Testis (tissue), 3 donors: Measurements from ENCODE around the gene TRPC4AP. TPM values are rescaled to one million over a fixed set of nuclear protein-coding genes. Genes with fewer than 3 reads are reported as not detected.

ENCODE experiments used
- DNase-seq: peaks from one replicate; pipeline ENCODE4 v3.0.0-alpha.2; 2019
- H3K27ac ChIP-seq, 2 donors: fragments of 200-600 bp; sonication (generic); one replicate each; pipeline ENCODE4 v1.5.1; 2019
- H3K27me3 ChIP-seq: fragments of 200-600 bp; sonication (generic); one replicate; pipeline ENCODE4 v1.5.1; 2019
- H3K36me3 ChIP-seq: fragments of 200-600 bp; sonication (generic); one replicate; pipeline ENCODE4 v1.5.1; 2017; ENCODE audit warnings: low read depth; ENCODE audit errors: missing control alignments
- H3K4me1 ChIP-seq: fragments of 200-600 bp; sonication (generic); one replicate; pipeline ENCODE4 v1.5.1; 2019
- H3K4me3 ChIP-seq, 2 donors: fragments of 200-600 bp; sonication (generic); one replicate each; pipeline ENCODE4 v1.5.1; 2017 to 2019
- H3K9me3 ChIP-seq: fragments of 200-600 bp; sonication (generic); one replicate; pipeline ENCODE4 v1.5.1; 2017
- POLR2A ChIP-seq: fragments of 450-650 bp; IDR thresholded peaks from one replicate; pipeline ENCODE4 v1.6.1; 2017; ENCODE audit warnings: antibody characterized with exemption, mild to moderate bottlenecking, moderate library complexity
- WGBS, 2 donors: methylation state at CpG; one replicate each; pipeline ENCODE4 v1.1.5; 2018; 5-methylcytosine and 5-hydroxymethylcytosine counted together
- intact Hi-C: fragments of 100-400 bp; cut with DNase I; formaldehyde crosslinking; loops from one replicate; pipeline ENCODE4 v1.15.1; 2023; ENCODE audit warnings: low total_unique reads
- polyA plus RNA-seq: library from polyadenylated mRNA; stranded (reverse); fragments of 350-450 nt; fragmentation: Illumina TruSeq; extraction: RNeasy Lipid Tissue Mini Kit (QIAGEN cat#74804); gene quantifications from one replicate; pipeline ENCODE4 v1.2.3, GENCODE V29; 2014; ENCODE audit warnings: low read depth, low replicate concordance; ENCODE audit not compliant: insufficient read depth
- total RNA-seq, 2 donors: library from RNA; depleted of rRNA; stranded (reverse); fragments of >200 nt; gene quantifications; one replicate each; pipeline ENCODE4 v1.2.3, GENCODE V29; 2016
- TF ChIP-seq, protein P1 (sequence below), 3 experiments: fragments of 450-650 bp in 2 of 3; fragments of 200-600 bp in 1 of 3; sonication (generic) in 1 of 3; IDR thresholded peaks; one replicate each; pipeline ENCODE4 v1.5.1; 2016 to 2019; ENCODE audit warnings: antibody characterized with exemption in 3 of 3, mild to moderate bottlenecking in 2 of 3, moderate library complexity in 1 of 3

TRPC4AP gene
- total and polyA plus RNA-seq, 3 donors from 2014 or later: 68.8 to 78.4 (median 76.6) TPM

- no peak for TF ChIP-seq POLR2A
- no peak for DNase-seq
- Histone ChIP-seq H3K27me3 (no peaks in the 10 kb centered on the region), H3K4me1 (no peaks in the 10 kb centered on the region), H3K27ac (no peak overlapping the region), H3K4me3 (no peak overlapping the region), H3K9me3 (no peaks in the 10 kb centered on the region), H3K36me3 (no peaks in the 10 kb centered on the region)
- WGBS, 2 donors: 84 to 87% methylated on average over 4 to 5 of the region's 5 CpGs
- intact Hi-C loops: no loop called here
Measured at GRCh38 chr20:35122756-35123405, 30.3 kb upstream of the TRPC4AP start.

GRCh38 chr20:35121186-35121585 is 28.6 kb upstream of the TRPC4AP start:
- H3K4me1 ChIP-seq: no peaks in the 10 kb centered on the region
- H3K9me3 ChIP-seq: no peaks in the 10 kb centered on the region
- intact Hi-C loops: no loop called here
- no peaks in the 10 kb centered on the region for H3K36me3 ChIP-seq
- DNase-seq: no peak
- WGBS, 2 donors: 89 to 97% methylated on average over 7 of the region's 7 CpGs
- no peaks in the 10 kb centered on the region for H3K27me3 ChIP-seq
- no peak overlapping the region for H3K27ac ChIP-seq
- TF ChIP-seq, protein P1, sequence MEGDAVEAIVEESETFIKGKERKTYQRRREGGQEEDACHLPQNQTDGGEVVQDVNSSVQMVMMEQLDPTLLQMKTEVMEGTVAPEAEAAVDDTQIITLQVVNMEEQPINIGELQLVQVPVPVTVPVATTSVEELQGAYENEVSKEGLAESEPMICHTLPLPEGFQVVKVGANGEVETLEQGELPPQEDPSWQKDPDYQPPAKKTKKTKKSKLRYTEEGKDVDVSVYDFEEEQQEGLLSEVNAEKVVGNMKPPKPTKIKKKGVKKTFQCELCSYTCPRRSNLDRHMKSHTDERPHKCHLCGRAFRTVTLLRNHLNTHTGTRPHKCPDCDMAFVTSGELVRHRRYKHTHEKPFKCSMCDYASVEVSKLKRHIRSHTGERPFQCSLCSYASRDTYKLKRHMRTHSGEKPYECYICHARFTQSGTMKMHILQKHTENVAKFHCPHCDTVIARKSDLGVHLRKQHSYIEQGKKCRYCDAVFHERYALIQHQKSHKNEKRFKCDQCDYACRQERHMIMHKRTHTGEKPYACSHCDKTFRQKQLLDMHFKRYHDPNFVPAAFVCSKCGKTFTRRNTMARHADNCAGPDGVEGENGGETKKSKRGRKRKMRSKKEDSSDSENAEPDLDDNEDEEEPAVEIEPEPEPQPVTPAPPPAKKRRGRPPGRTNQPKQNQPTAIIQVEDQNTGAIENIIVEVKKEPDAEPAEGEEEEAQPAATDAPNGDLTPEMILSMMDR (IDR thresholded peaks at IDR 0.05): no peak
- no peak overlapping the region for H3K4me3 ChIP-seq

GRCh38 chr20:35120012-35120701 is 27.6 kb upstream of the TRPC4AP start:
- Histone ChIP-seq H3K4me3 (no peak overlapping the region), H3K27ac (no peak overlapping the region), H3K4me1 (no peaks in the 10 kb centered on the region), H3K27me3 (no peaks in the 10 kb centered on the region), H3K9me3 (no peaks in the 10 kb centered on the region), H3K36me3 (no peaks in the 10 kb centered on the region)
- no peak for DNase-seq
- intact Hi-C loops: no loop called here
- 85 to 88% methylated on average over 8 of the region's 8 CpGs for WGBS, 2 donors
- TF ChIP-seq POLR2A: no peak
- TF ChIP-seq, protein P1 (IDR thresholded peaks at IDR 0.05): no peak

DNA sequence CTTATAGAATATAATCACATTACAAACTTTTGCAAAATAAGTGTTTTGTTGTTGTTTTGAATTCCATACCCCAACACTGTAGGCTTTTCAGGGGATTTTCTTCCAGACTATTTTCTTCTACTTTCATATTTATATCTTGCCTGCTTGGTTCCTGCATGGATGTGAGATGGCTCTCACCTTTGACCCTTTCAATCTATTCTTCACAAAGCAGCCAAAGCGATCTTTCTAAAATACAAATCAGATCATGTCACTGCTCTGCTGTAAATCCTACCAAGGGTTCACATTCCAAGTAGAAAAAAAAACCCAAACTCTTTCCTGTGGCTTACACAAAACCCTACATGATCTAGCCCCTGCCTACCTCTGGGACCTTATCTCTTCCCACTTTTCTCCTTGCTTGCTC is 25.0 kb upstream of the TRPC4AP start:
- H3K9me3 ChIP-seq: no peaks in the 10 kb centered on the region
- no peak overlapping the region for H3K4me3 ChIP-seq
- intact Hi-C loops: no loop called here
- DNase-seq: no peak
- H3K36me3 ChIP-seq: no peaks in the 10 kb centered on the region
- no peaks in the 10 kb centered on the region for H3K4me1 ChIP-seq
- no peaks in the 10 kb centered on the region for H3K27me3 ChIP-seq
- H3K27ac ChIP-seq: no peak overlapping the region
- 76 to 82% methylated on average over 1 of the region's 1 CpG for WGBS, 2 donors
- TF ChIP-seq, protein P1 (IDR thresholded peaks at IDR 0.05): no peak
- TF ChIP-seq POLR2A: no peak

- no peaks in the 10 kb centered on the region for H3K36me3 ChIP-seq
- intact Hi-C loops: no loop called here
- H3K4me3 ChIP-seq: no peak overlapping the region
- DNase-seq: no peak
- no peaks in the 10 kb centered on the region for H3K9me3 ChIP-seq
- no peaks in the 10 kb centered on the region for H3K4me1 ChIP-seq
- no peak overlapping the region for H3K27ac ChIP-seq
- no peaks in the 10 kb centered on the region for H3K27me3 ChIP-seq
- TF ChIP-seq, protein P1 (IDR thresholded peaks at IDR 0.05): no peak
- TF ChIP-seq POLR2A: no peak
Measured at GRCh38 chr20:35117196-35117595, 24.6 kb upstream of the TRPC4AP start.
